GM19043 (cell line): ENCODE data around the gene ARID1A.
"Not testable (repeated sequence)": the region's sequence is repeated elsewhere in the genome, so short reads cannot be mapped to it uniquely, and the experiment has no call there.

Experiments
- ATAC-seq: cut with Tn5 transposase; IDR thresholded peaks from one replicate; pipeline ENCODE4 v1.9.1; 2021; ENCODE audit warnings: low read depth; ENCODE audit not compliant: unreplicated experiment

The ARID1A gene

DNA sequence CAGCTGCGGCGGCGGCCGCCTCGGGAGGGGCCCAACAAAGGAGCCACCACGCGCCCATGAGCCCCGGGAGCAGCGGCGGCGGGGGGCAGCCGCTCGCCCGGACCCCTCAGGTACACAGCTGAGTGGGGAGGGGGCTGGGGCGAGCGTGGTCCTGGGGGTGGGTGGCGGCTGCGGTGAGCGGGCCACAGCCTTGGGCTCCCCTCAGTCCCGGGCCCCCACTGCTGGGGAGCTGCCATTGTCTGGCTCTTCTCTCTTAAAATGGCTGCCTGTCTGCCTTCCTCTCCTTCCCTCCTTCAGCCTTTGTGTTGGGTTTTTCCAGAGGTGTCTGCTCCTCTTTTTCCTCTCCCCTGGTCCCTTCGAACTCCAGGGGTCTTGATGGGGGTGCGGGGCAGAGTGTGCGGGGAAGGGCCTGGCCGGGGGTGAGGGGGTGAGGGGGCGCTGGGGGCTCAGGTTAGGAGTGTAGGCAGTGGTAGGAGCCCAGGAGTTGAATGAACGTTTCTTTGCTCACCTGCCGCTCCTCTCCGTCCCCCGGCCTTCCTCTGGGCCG is 1.7 kb downstream of the ARID1A start:
- ATAC-seq: no peak

DNA sequence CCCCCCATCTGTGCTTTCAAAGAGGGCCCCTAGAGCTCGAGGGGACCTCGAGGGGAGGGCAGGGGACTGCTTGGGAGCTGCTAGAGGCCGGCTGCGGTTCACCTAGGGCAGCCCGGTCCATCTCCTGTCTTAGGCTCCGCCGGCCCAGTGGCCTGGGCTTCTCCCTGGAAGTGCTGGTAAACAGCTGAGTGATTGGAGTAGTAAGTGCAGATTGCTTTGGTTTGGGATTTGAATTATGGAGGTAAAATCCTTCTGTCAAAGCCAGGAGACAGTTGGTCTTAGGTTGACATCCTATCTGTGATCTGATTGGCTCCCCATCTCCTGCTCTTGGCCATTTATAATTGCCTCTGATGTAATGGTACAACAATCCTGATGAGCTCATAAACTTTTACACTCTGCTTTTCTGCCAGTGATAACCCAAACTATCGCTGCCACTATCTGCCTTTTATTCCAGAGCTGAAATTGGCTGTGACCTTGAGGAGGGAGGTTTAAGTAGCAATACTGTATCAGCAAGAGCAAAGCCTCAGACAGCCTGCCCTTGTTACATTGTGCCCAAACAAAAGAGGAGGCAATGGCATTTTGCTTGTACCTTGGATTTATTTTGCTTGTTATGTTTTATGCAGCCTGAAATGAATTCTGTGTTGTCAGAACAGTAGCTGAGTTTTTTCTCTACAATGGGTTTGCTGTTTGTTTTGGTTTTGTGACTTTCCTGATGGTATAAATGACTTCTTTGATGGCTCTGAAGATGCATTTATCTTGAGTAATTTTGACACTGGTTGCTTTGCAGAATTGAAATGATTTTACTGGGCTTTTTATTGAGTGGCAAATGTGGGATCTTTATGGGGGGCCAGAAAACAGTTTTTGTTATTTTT is 2.4 kb downstream of the ARID1A start:
- no peak for ATAC-seq

DNA sequence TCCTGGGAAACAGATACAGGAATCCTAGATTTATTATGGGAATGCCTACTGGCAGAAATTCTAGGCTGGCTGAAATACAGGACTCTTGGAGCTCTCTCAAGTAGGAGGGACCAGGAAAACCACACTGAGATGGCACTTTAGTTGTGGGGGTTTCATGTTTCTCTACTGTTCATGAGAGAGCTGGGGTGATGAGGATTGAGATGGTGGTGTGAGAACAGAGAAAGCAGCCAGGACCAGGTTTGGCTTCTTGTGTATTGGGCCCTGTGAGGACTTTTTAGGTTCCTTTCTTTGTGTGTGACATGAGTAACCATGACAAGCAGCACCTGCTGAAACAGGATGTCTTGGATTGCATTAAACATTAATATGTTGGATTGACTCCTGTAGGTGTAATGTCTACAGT is 4.9 kb downstream of the ARID1A start:
- ATAC-seq: no peak

DNA sequence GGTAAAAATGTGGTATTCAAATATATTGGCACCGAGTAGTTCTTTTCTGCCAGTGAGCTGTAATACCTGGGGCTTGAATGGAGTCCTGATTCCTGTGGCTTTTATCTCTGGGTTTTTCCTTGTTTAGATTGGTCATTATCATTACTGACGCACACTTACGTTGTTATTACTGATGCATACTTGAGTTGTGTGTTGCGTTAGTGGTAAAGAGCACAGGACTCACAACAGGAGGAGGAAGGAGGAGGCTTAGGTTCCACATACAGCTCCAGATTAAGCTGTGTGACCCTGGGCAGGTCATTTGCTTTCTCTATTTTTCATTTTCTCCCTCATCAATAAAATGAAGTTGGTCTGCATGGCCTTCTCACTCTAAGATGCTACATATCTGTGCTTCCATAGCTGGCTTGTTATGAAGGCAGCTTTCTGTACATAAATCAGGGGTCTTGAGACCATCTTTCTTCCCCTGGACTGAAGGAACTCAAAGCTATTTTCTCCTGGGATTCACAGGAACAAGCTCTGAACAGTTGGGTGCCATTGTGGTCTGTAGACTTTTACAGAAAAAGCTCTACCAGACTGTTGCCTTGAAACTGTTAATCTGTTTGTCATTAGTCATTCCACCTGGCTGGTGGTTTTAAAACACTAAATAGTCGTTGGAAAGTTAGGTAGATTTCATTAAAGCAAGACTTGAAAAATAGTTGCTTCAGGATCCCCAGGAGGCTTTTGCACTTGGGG is 5.6 kb downstream of the ARID1A start:
- ATAC-seq: no peak

DNA sequence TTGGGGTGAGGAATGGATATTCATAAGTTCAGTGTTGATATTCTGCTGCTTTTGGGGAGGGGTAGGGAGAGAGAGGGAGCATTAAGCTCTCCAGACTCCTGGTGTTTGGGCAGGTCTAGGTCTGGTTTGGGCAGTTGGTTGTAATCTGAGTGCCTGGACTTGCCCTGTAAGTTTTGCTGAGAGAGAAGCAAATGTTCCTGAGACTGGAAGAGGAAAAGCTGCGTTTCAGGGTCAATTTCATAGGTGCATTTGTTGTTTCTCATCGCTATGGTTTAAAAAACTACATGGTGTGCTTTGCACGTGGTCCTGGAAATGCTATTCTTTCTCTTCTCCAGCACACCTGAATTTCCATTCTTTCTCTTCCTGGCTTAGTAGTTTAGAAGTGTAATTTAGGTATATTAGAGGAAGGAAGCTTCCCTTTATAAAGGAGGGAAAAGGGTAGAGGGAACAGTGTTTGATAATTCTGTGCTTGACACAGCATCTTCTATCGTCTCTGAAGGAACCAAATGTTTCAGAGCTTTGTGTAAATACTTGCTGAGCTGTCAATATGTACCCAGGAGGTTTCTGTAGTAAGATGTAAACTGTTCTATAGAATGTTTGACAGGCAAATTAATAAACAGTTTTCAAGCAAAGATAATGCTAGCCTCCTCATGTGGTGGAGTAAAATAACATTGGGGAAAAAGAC is 6.3 kb downstream of the ARID1A start:
- no peak for ATAC-seq

DNA sequence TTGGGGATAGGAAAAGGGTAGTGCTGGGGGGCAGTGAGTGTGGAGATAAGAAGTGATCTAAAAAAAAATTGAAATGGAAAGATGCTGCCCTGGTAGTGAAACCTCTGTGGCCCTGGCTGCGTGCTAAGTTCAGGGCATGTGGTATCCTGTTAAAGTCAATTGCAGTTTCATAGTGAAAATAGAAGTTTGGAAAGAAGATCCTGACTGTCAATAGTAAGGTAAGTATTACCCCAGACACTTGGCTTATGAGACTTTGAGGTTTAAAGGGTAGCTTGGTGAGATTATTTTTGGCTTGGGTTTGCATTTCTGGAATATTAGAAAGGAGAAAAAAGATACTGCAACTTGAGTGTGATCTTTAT is 6.8 kb downstream of the ARID1A start:
- ATAC-seq: no peak

DNA sequence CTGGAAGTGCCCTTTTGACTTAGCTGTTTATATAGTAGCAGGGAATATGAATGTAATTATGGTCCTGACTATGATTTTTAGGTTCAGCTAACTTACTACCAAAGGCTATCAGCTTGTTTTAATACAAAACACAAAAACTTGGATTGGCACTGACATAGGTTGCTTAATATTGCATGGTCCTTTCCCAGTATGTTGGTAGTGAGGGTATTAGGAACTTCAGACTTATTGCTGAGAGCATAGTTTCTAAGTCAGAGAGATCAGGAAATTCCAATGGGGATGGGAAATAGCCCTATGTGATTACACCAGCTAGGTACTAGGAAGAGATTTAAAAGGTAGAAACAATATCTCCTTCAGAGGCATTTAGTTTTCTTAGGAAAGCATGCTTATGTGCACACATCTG is 7.7 kb downstream of the ARID1A start:
- ATAC-seq: no peak

DNA sequence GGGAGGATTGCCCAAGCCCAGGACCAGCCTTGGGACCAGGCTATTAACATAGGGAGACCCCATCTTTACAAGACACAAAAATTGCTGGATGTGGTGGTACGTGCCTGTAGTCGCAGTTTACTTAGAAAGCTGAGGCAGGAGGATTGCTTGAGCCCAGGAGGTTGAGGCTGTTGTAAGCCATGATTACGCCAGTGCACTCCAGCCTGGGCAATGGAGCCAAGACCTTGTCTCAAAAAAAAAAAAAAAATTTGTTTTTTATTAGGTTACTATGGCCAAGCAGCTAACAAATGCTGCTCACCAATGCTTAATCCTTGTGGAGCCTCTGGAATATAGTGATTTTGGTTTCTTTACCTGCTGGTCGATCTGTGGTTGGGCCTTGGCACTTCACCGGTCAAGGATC is 8.8 kb downstream of the ARID1A start:
- no peak for ATAC-seq

DNA sequence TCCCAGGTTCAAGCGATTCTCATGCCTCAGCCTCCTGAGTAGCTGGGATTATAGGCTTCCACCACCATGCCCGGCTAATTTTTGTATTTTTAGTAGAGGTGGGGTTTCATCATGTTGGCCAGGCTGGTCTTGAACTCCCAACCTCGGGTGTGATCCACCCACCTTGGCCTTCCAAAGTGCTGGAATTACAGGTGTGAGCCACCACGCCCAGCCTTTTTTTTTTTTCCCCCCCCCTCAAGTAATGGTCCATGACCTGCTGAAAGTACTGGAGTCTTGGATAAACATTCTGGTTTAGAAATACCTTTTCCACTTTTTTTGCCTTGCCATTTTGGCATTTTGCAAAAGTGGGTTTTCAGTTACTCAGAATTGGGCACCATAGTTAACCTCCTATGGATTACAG is 9.4 kb downstream of the ARID1A start:
- ATAC-seq: not testable (repeated sequence)

DNA sequence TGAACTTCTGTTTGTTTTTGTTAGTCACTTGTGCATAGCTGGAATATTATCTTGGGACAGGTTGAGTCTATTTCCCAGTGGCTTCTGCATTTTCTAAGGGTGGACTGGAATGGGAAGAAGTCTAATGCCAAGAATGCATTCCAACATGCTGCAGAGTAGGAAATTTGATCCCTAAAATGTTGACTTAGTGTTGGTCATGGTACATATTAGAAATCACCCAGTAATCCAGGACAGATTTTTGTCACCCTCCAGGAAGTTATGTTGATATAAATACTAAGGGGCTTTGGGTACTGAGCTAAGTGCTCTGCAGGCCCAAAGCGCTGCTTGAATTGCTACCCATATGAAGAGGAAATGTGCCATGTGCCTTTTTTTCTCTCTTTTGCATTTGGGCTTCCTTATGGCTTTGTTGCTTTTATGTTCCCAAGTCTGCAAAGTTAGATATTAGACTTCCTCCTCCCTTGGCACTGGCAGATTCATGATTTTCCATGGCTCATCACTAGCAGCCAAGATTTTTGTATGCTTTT is 10.0 kb downstream of the ARID1A start:
- no peak for ATAC-seq

DNA sequence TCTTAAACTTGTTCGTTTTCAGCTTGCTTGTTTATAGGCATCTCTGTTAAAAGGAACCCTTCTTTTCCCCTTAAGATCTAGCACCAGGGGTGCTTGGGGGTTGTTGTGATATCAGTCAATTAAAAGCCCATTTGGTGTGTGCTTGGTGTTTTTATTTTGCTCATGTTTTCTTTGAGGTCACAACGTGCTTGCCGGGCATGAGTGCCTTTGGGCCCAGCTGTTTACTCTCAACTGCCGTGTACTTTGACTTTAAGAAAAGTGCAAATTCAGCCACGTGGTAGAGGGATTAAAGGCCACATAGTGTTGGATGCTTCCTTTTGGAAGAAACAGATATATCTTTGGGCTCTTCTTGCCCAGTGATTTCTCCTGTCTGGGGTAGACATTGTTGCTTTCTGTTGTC is 10.5 kb downstream of the ARID1A start:
- no peak for ATAC-seq

DNA sequence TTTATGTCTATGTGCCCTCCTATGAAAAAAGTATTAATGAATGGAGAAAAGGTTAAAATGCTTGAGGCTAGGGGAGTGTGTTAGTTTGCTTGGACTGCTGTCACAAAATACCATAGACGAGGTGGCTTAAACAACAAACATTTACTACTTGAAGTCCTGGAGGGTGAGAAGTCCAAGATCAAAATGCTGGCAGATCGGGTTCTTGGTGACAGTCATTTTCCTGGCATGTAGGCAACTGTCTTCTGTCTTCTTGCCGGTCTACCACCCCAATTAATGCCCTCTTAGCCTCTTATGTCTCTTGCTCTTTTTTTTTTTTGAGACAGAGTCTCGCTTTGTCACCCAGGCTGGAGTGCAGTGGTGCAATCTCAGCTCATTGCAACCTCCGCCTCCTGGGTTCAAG is 15.0 kb downstream of the ARID1A start:
- no peak for ATAC-seq

DNA sequence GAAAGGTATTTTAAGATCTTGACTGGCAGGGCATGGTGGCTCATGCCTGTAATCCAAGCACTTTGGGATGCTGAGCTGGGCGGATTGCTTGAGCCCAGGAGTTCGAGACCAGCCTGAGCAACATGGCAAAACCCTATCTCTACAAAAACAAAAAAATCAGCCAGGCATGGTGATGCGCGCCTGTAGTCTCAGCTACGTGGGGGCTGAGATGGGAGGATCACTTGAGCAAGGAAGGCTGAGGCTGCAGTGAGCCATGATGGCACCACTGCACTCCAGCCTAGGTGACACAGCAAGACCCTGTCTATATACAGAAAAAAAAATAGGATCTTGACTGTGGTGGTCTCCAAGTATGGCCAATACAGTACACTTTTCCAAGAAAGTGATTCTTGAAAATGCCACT is 16.0 kb downstream of the ARID1A start:
- ATAC-seq: no peak

DNA sequence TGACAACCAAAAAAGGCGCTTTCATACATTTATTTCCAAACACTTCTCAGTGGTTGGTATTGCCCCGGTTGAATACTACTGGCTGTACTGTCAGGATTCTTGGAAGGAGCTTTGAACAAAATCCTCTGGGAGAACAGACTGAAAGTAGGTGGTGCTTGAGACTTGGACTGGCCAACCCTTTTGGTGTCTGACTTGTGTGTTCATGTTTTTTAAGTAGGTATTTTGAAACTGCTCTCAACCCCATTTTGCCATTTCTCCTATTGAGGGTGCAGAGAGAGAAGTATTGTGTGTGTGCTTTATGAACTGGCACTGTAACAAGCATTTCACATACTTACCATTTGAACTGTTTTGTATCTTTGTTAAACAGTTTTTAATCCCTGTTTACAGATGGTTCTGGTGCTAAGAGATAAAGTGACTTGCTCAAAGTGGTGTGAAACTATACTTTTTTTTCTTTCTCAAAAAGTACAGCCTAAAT is 21.2 kb downstream of the ARID1A start:
- ATAC-seq: no peak

DNA sequence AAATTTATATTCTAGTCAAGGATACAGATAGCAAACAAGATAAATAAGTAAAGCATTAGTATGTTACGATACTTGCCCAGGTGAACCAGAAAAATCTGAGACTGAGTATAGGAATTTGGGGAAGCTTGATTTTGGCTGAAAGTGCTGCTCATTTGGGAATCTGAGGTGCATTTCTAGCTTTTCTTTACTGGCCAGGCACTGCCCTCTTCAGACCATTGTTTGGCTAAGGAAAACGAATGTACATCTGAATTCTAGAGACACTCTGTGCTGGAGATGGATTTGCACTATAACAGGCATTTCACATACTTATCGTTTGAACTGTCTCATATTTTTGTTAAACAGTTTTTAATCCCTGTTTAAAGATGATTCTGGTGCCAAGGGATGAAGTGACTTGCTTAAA is 23.4 kb downstream of the ARID1A start:
- ATAC-seq: no peak

DNA sequence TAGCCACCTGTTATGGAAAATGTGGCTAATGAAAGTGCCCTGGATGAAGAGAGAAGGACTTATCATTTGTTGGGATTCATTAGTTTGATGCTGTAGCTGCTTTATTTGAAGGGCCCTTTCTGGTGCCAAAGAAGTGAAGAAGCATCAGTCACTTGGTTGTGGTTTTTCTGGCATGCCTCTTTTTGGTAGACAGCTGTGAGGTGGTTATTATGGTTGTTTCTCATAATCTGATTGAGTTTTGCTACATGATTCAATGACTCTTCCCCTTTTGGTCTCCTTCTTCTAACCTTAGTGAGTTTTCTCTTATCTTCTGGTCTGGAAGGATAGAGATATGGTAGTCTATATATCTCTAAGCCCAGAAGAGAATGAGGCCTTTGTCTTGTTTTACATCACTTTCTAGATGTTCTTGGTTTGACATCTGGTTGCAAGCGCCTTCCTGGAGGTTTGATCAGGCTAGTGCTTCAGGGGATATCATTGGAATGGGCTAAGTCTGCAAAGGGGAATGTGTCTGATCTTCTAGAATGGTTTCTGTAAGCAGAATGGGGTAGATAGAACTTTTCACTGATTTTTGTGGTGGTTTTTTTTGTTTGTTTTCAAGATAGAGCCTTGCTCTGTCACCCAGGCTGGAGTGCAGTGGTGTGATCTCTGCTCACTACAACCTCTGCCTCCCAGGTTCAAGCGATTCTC is 26.0 kb downstream of the ARID1A start:
- no peak for ATAC-seq

DNA sequence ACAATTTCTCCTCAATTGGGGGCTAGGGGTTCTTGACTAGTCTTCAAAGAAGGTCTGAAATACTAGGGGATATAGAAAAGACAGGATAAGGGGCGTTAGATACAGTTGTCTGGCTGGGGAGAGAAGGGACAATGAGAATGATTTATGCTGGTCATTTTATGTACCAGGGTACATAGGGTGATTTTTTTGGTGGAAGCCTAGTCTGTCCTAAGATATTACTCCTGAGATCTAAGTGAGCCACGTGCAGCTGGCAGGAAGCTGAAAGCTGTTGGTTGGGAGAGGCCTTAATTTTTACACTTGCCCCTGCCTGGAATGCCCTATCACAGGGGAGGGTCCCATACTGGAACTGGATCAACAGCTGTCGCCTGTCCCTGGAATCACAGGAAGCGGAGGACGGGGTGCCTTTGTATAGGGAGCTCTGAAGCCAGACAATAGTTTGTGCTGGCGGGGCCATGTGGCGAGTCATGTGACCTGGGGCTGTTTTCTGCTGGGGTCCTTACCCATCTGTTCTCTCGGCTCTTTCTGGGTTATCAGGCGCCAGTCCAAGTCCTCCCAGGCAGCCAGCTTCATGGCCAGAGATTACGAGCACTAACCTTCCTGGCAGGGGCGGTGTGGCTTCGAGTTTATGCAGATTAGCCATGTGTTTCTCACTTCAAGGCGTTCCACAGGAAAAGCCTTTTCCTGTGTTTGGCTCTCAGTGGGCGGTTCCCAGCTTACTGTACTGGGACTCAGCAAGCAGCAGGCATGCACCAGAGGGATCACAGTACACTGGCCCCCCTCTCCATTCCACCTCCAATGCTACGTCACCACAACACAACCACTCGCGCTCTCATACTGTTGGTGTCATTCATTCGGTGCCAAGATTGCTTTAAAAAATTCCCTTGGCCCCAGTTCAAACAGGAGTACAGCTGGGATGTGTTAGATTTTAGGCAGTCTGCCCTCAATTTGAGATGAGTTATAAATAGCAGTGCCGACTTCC is 27.5 kb downstream of the ARID1A start:
- ATAC-seq: no peak

DNA sequence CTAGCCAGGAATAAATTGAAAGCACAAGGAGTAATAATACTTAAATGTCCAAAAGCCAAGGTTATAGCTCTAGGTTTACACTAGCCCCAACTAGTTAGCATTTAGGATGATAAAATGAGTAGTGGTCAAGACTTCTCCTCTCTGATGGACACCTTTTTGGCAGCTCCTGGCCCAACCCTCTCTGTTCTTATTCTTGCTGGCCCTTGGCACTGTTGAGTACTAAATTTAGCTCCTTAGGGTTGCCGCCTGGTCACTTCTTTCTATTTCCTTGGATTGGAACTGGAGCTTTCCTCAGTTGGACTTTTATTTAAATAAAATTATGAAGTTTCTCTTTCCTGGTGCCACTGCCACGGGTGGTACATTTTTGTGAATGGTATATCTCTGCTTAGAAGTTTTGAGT is 28.3 kb downstream of the ARID1A start:
- no peak for ATAC-seq

DNA sequence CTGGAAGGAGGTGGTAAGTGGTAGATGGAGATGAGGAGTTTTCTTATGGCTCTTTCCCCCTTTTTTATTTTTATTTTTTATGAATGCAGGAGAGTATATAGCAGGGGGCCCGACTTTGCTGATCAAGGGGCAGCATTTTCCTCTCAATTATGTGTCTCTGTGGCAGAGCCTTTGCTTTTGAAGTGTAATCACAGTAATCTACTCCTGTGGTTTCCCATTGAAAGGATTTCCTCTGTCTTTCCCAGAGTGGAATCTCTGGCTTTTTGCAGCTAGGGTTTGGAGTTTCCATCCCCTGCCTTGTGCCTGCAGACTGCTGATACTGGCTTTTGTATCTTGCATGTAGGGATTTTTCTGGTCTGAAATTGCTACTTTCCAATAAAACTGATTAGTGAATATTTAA is 29.1 kb downstream of the ARID1A start:
- ATAC-seq: no peak
